Measurements from ENCODE around the gene CFAP91.

Gene CFAP91

GRCh38 chr3:119679874-119680273 is 22.9 kb upstream of the CFAP91 start:
- Histone ChIP-seq H3K27ac (ENCODE audit: extremely low read depth, low read depth, low read length) (no peak overlapping the region), H3K9me3 (ENCODE audit: control insufficient read depth, insufficient read depth, low read depth, low read length) (no peaks in the 10 kb centered on the region), H3K4me3 (ENCODE audit: low read depth, low read length) (no peak overlapping the region), H3K4me1 (ENCODE audit: control insufficient read depth, insufficient read depth, low read length) (no peaks in the 10 kb centered on the region), H3K36me3 (ENCODE audit: control insufficient read depth in 2 of 2, insufficient read depth in 1 of 2, low read length in 2 of 2) (peaks cover 0 to 5% of the 10 kb centered on the region in 2 experiments; a peak in 1 of 3 replicates)
- POLR2A ChIA-PET = no interaction called here
- no peak for TF ChIP-seq ELK4 (IDR thresholded peaks at IDR 0.05; ENCODE audit: borderline replicate concordance, low read depth, low read length)
- CTCF ChIA-PET = interaction anchor here (0.6 to 2.7 kb wide), 4 partner anchors 10 to 796 kb away, joined by 3 to 18 read pairs (median 6); partner anchors contain the start of gene TMEM39A

GRCh38 chr3:119681279-119681678 is 21.5 kb upstream of the CFAP91 start:
- no peak overlapping the region for H3K27ac ChIP-seq (ENCODE audit: extremely low read depth, low read depth, low read length)
- H3K4me1 ChIP-seq (ENCODE audit: control insufficient read depth, insufficient read depth, low read length) = no peaks in the 10 kb centered on the region
- H3K4me3 ChIP-seq (ENCODE audit: low read depth, low read length) = no peak overlapping the region
- ChIA-PET POLR2A (no interaction called here), CTCF (interaction anchor here (0.6 to 2.7 kb wide), 13 partner anchors 9 to 799 kb away, joined by 3 to 18 read pairs (median 4); no protein-coding TSS in a partner anchor)
- peak; percentile 48 for TF ChIP-seq ZNF654 (tag by site-specific recombination; IDR thresholded peaks at IDR 0.05; ENCODE audit: low read depth)
- no peak for TF ChIP-seq PRDM2 (tag by site-specific recombination; IDR thresholded peaks at IDR 0.05; ENCODE audit: borderline replicate concordance)
- no peaks in the 10 kb centered on the region for H3K36me3 ChIP-seq (ENCODE audit: control insufficient read depth in 2 of 2, insufficient read depth in 1 of 2, low read length in 2 of 2)
- no peaks in the 10 kb centered on the region for H3K9me3 ChIP-seq (ENCODE audit: control insufficient read depth, insufficient read depth, low read depth, low read length)

- TF ChIP-seq ZNF223 (tag by site-specific recombination; IDR thresholded peaks at IDR 0.05) = no peak
- TF ChIP-seq PRDM2 (tag by site-specific recombination; IDR thresholded peaks at IDR 0.05; ENCODE audit: borderline replicate concordance) = no peak
- TF ChIP-seq ZNF174 (tag by site-specific recombination; IDR thresholded peaks at IDR 0.05) = no peak
- no peak for TF ChIP-seq ZNF677 (tag by site-specific recombination; IDR thresholded peaks at IDR 0.05)
- no peak for TF ChIP-seq KLF7 (tag by site-specific recombination; IDR thresholded peaks at IDR 0.05; ENCODE audit: borderline replicate concordance)
- TF ChIP-seq ZNF324 (tag by site-specific recombination; IDR thresholded peaks at IDR 0.05) = no peak
- no peak for TF ChIP-seq ZNF473 (tag by site-specific recombination; IDR thresholded peaks at IDR 0.05)
- no peak for TF ChIP-seq KLF9 (tag by site-specific recombination; IDR thresholded peaks at IDR 0.05; ENCODE audit: low read depth)
- TF ChIP-seq IKZF3 (tag by site-specific recombination; IDR thresholded peaks at IDR 0.05) = no peak
- TF ChIP-seq ZNF23 (tag by site-specific recombination; IDR thresholded peaks at IDR 0.05; ENCODE audit: borderline replicate concordance) = no peak
- Histone ChIP-seq H3K9me3 (ENCODE audit: control insufficient read depth, insufficient read depth, low read depth, low read length) (no peaks in the 10 kb centered on the region), H3K4me3 (ENCODE audit: low read depth, low read length) (no peak overlapping the region), H3K36me3 (ENCODE audit: control insufficient read depth in 2 of 2, insufficient read depth in 1 of 2, low read length in 2 of 2) (no peaks in the 10 kb centered on the region), H3K4me1 (ENCODE audit: control insufficient read depth, insufficient read depth, low read length) (no peaks in the 10 kb centered on the region), H3K27ac (ENCODE audit: extremely low read depth, low read depth, low read length) (no peak overlapping the region)
- ChIA-PET CTCF (interaction anchor here (0.6 to 0.7 kb wide), 3 partner anchors 137 to 394 kb away, joined by 3 to 6 read pairs (median 5); no protein-coding TSS in a partner anchor), POLR2A (no interaction called here)
Observed at GRCh38 chr3:119683421-119683820, 19.4 kb upstream of the CFAP91 start.
